Neural crest cell (in vitro differentiated cells): Measurements from ENCODE around the gene LSR. TPM values are rescaled to one million over a fixed set of nuclear protein-coding genes. Genes with fewer than 3 reads are reported as not detected.
"Not testable (repeated sequence)": the region's sequence is repeated elsewhere in the genome, so short reads cannot be mapped to it uniquely, and the experiment has no call there.

Experiments used
- DNase-seq: peaks from one replicate; pipeline ENCODE4 v3.0.0; 2021; ENCODE audit warnings: low read depth, mixed read lengths, low spot score
- H3K27ac Mint-ChIP-seq: one replicate; pipeline ENCODE4 v1.8.0; 2021; ENCODE audit warnings: mild to moderate bottlenecking, mixed read lengths; ENCODE audit not compliant: unreplicated experiment
- H3K27me3 Mint-ChIP-seq: 2 replicates; pipeline ENCODE4 v1.8.0; 2021; ENCODE audit warnings: low read depth, mild to moderate bottlenecking, mixed read lengths
- H3K36me3 Mint-ChIP-seq: 2 replicates; pipeline ENCODE4 v1.8.0; 2021; ENCODE audit warnings: low read depth, mild to moderate bottlenecking, mixed read lengths
- H3K4me1 Mint-ChIP-seq: 2 replicates; pipeline ENCODE4 v1.8.0; 2021; ENCODE audit warnings: mixed read lengths
- H3K4me3 Mint-ChIP-seq: one replicate; pipeline ENCODE4 v1.8.0; 2021; ENCODE audit warnings: mild to moderate bottlenecking, mixed read lengths
- H3K9me3 Mint-ChIP-seq: 2 replicates; pipeline ENCODE4 v1.8.0; 2021; ENCODE audit warnings: mixed read lengths
- total RNA-seq: library from RNA; stranded (reverse); gene quantifications from 2 replicates; pipeline ENCODE4 v1.2.1, GENCODE V29; 2021
- TF ChIP-seq, protein P1 (sequence below): fragments of 200-600 bp; sonication (generic); conservative IDR thresholded peaks from 2 replicates; pipeline ENCODE4 v1.5.0; 2021; ENCODE audit warnings: antibody characterized with exemption, mild to moderate bottlenecking

Gene LSR
- total RNA-seq, 1 donor from 2014 or later = 3.5 TPM

GRCh38 chr19:35216016-35216832 is 32.6 kb upstream of the LSR start:
- TF ChIP-seq, protein P1, sequence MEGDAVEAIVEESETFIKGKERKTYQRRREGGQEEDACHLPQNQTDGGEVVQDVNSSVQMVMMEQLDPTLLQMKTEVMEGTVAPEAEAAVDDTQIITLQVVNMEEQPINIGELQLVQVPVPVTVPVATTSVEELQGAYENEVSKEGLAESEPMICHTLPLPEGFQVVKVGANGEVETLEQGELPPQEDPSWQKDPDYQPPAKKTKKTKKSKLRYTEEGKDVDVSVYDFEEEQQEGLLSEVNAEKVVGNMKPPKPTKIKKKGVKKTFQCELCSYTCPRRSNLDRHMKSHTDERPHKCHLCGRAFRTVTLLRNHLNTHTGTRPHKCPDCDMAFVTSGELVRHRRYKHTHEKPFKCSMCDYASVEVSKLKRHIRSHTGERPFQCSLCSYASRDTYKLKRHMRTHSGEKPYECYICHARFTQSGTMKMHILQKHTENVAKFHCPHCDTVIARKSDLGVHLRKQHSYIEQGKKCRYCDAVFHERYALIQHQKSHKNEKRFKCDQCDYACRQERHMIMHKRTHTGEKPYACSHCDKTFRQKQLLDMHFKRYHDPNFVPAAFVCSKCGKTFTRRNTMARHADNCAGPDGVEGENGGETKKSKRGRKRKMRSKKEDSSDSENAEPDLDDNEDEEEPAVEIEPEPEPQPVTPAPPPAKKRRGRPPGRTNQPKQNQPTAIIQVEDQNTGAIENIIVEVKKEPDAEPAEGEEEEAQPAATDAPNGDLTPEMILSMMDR = no peak
- Mint-ChIP-seq H3K4me1 (no peaks in the 10 kb centered on the region), H3K27ac (no peak overlapping the region), H3K4me3 (no peak overlapping the region), H3K27me3 (no peaks in the 10 kb centered on the region), H3K36me3 (no peaks in the 10 kb centered on the region), H3K9me3 (peaks cover 12% of the 10 kb centered on the region)
- no peak for DNase-seq

DNA sequence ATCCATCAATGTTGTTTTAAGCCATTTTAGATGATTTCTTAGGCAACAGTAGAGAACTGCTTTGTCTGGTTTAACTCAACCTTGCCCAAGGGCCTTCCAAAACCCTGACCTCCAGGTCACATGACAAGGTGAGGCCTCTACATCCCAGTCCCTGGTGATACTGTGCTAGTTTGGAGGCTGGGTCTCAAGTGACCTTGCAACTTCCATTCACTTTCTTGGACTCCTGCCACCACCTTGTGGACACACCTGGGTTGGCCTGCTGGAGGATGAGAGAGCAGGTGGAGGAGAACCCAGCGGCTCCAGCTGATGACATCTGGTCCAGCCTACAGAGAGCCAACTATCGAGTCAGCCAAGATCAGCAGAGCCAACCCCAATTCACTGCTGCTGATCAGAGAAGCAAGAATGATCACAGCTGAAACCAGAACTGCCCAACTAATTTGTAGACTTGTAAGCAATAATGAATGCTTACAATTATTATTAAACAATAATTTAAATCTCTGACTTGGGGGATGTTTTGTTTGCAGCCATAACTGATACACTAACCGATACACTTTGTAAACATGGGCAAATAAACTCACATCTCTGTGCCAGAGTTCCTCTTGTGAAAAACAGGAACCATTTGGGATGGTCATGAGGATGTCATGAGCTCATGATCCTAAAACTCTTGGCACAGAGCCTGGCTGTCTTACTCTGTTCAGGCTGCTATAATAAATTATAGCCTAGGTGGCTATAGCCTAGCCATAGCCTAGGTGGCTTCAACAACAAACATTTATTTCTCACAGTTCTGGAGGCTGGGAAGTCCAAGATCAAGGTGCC is 31.8 kb upstream of the LSR start:
- TF ChIP-seq, protein P1 = no peak
- H3K36me3 Mint-ChIP-seq = no peaks in the 10 kb centered on the region
- no peaks in the 10 kb centered on the region for H3K27me3 Mint-ChIP-seq
- H3K4me3 Mint-ChIP-seq = no peak overlapping the region
- H3K4me1 Mint-ChIP-seq = no peaks in the 10 kb centered on the region
- peaks cover 12% of the 10 kb centered on the region for H3K9me3 Mint-ChIP-seq
- DNase-seq = no peak
- H3K27ac Mint-ChIP-seq = no peak overlapping the region

GRCh38 chr19:35217649-35217990 is 31.2 kb upstream of the LSR start:
- no peaks in the 10 kb centered on the region for H3K4me1 Mint-ChIP-seq
- TF ChIP-seq, protein P1 = no peak
- no peak for DNase-seq
- H3K27ac Mint-ChIP-seq = no peak overlapping the region
- H3K36me3 Mint-ChIP-seq = no peaks in the 10 kb centered on the region
- H3K9me3 Mint-ChIP-seq = peaks cover 12% of the 10 kb centered on the region
- H3K4me3 Mint-ChIP-seq = no peak overlapping the region
- peaks cover 2% of the 10 kb centered on the region for H3K27me3 Mint-ChIP-seq

DNA sequence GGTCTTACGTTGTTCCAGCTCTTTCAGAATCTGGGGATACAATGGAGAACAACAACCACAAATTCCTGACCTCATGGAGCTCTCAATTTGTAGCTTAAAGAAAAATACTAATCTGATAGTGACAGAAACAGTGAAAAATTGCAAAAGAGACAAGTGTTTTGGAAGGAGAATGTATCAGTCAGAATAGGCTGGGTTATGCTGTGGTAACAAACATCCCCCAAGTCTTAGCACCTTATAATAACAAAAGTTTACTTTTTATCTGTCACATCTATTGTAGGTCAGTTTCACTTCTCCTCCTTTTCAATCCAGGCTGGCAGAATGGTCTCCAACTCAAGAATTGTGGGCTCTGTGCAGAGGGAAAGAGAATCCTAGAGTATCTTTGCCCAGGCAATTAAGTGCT is 29.8 kb upstream of the LSR start:
- Mint-ChIP-seq H3K27me3 (peaks cover 2% of the 10 kb centered on the region), H3K9me3 (peaks cover 12% of the 10 kb centered on the region), H3K4me1 (no peaks in the 10 kb centered on the region), H3K4me3 (no peak overlapping the region), H3K27ac (no peak overlapping the region), H3K36me3 (no peaks in the 10 kb centered on the region)
- DNase-seq = no peak
- TF ChIP-seq, protein P1 = no peak

DNA sequence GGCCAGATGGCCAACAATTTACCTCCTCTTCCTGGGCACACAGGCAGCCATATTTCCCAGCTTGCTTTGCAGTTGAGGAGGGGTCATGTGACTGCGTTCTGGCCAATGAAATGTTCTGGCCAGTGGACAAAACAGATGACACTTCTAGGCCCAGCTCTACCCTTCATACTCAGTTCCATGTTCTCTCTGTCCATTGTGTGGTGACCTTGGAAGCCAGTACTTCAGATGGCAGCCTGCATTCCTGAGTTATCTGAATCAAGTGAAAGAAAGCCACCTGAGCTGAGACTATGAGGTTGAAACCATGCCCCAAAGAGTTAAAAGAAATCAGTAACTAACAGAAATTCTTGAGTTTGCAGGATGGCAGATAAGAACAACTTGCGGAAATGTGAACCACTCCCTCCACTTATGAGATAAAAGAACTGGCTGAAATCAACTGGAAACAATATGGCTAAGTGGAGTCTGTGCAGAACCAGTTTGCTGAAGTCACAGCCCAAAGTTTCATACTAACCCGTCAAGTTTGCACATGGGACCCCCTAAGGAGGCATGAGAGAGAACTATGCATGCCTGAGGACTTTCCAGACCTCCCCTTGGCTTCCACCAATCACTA is 28.4 kb upstream of the LSR start:
- Mint-ChIP-seq H3K4me3 (no peak overlapping the region), H3K4me1 (no peaks in the 10 kb centered on the region), H3K36me3 (no peaks in the 10 kb centered on the region), H3K27me3 (peaks cover 2% of the 10 kb centered on the region), H3K9me3 (peaks cover 11% of the 10 kb centered on the region), H3K27ac (no peak overlapping the region)
- no peak for DNase-seq
- TF ChIP-seq, protein P1 = no peak

DNA sequence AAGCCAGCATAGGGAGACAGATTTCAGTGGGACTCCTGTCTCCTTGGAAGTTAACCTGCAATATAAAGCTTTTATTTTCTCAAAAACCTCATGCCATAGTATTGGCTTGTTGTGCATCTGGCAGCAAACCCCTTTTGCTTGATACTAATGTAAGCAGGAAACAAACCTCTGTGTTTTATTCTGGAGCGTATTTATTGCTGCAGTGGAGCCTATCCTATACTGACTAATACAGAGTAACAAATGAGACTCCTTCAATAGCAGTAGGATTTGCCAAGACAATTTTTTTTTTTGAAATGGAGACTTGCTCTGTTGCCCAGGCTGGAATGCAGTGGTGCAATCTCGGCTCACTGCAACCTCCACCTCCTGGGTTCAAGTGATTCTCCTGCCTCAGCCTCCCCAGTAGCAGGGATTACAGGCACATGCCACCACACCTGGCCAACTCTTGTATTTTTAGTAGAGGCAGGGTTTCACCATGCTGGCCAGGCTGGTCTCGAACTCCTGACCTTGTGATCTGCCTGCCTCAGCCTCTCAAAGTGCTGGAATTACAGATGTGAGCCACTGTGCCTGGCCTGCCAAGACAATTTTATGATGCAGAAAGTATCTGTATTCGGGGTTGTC is 27.7 kb upstream of the LSR start:
- H3K27ac Mint-ChIP-seq = not testable (repeated sequence)

More for the DNA sequence above, 27.7 kb upstream of the LSR start:
- not testable (repeated sequence) for H3K27me3 Mint-ChIP-seq, H3K36me3 Mint-ChIP-seq, DNase-seq, H3K4me1 Mint-ChIP-seq, H3K9me3 Mint-ChIP-seq, H3K4me3 Mint-ChIP-seq
